ENCODE data around the gene NAV2. TPM values are rescaled to one million over a fixed set of nuclear protein-coding genes. Genes with fewer than 3 reads are reported as not detected.

The NAV2 gene
- total RNA-seq, 2 donors from 2014 or later, result 21.3 to 45.3 TPM

DNA sequence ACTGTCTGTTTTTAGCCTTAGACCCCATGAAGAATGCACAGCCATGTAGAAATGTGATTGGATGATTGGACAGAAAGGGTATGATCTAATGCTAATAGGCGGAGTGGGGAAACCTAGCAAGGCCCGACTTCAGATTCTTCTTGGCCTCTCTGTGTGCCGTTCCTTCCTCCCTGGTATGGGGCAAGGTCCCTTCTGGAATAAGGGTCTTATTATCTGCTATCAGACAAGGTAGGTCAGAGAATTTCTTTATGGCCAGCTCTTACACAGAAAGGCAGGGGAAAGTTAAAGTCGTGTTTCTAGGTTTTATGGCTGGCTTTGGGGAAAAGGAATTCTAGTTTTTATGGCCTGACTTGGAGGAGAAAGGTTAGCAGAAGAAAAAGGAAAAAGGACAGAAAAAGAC, 417.0 kb downstream of the NAV2 start:
- Histone ChIP-seq H3K9me3 (no peaks in the 10 kb centered on the region), H3K36me3 (no peaks in the 10 kb centered on the region), H3K27me3 (no peaks in the 10 kb centered on the region), H3K4me1 (no peaks in the 10 kb centered on the region), H3K4me3 (no peak overlapping the region), H3K9ac (ENCODE audit: low read depth in 2 of 2, low read length in 2 of 2) (no peak overlapping the region), H3K27ac (no peak overlapping the region)
- intact Hi-C loops (cut with DNase I), result loop anchor here (5.0 to 10.0 kb wide), 4 partner anchors 177 to 575 kb away; no protein-coding TSS in a partner anchor
- DNase-seq, result no peak
- TF ChIP-seq, protein P1, sequence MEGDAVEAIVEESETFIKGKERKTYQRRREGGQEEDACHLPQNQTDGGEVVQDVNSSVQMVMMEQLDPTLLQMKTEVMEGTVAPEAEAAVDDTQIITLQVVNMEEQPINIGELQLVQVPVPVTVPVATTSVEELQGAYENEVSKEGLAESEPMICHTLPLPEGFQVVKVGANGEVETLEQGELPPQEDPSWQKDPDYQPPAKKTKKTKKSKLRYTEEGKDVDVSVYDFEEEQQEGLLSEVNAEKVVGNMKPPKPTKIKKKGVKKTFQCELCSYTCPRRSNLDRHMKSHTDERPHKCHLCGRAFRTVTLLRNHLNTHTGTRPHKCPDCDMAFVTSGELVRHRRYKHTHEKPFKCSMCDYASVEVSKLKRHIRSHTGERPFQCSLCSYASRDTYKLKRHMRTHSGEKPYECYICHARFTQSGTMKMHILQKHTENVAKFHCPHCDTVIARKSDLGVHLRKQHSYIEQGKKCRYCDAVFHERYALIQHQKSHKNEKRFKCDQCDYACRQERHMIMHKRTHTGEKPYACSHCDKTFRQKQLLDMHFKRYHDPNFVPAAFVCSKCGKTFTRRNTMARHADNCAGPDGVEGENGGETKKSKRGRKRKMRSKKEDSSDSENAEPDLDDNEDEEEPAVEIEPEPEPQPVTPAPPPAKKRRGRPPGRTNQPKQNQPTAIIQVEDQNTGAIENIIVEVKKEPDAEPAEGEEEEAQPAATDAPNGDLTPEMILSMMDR (IDR thresholded peaks at IDR 0.05), result no peak

DNA sequence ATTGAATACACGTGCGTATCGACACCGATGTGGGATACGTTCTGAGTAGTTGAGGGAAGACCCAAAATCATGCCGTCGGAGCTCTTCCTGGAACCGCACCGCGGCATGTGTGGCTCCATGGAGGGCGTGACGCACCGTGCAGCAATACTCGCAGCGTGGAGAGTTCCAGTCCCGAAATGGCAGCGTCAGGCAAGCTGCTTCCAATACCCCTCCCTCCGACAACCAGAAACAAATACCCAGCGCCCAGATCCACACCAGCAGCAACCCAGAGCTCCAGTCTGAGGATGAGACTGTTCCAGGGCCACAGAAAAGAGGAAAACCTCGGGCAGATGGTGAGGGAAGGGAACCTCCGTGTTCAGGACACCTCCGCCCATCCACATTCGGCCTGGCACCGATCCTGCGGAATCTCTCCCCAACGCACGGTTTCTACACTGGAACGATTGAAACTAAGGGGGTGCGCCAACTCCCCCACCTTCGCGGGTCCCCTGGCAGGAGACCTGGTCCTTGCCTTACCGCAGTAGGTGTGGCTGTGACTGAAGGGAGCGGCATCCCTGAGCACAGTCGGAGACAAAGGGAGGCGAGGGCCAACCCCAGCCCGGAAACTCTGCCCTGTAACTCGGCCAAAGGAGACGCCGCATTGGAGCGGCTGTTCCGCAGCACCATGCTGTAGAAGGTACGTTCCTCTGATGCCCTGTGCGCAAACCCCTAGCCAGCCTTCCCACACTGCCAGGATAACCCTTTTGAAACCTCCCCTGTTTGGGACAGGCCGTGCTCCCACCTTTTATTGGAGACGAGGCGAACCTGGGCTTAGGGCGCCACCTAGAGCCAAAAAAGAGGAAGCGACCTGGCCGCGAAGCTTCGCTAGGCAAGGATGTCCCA, 419.4 kb downstream of the NAV2 start:
- Histone ChIP-seq H3K36me3 (no peaks in the 10 kb centered on the region), H3K27me3 (no peaks in the 10 kb centered on the region), H3K4me3 (peak overlapping the region; percentile 26), H3K4me1 (no peaks in the 10 kb centered on the region), H3K27ac (no peak overlapping the region), H3K9ac (ENCODE audit: low read depth in 2 of 2, low read length in 2 of 2) (peak overlapping the region; percentile 61 to 66), H3K9me3 (no peaks in the 10 kb centered on the region)
- TF ChIP-seq, protein P1 (IDR thresholded peaks at IDR 0.05), result peak; percentile 88
- intact Hi-C loops (cut with DNase I), result loop anchor here (5.0 to 10.0 kb wide), 2 partner anchors 180 to 577 kb away; no protein-coding TSS in a partner anchor
- DNase-seq, result peak; percentile 66

DNA sequence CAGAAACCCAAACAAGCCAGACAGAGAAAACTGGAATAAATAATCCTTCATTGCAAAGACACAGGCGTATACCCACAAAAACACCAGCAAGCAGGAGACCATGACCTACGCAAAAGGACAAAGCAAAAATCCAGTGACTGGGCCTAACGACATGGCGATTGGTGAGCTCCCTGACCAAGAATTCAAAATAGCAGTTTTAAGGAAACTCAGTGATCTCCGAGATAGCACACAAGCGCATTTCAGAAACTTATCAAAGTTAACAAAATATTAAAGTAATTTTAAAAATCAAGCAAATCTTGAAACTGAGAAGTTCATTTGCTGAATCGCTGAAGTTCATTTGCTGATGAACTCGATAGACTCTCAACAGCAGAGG, 420.0 kb downstream of the NAV2 start:
- TF ChIP-seq, protein P1 (IDR thresholded peaks at IDR 0.05), result peak; percentile 3
- DNase-seq, result no peak
- Histone ChIP-seq H3K4me1 (no peaks in the 10 kb centered on the region), H3K9me3 (no peaks in the 10 kb centered on the region), H3K27ac (no peak overlapping the region), H3K36me3 (no peaks in the 10 kb centered on the region), H3K27me3 (no peaks in the 10 kb centered on the region), H3K4me3 (peak overlapping the region; percentile 26), H3K9ac (ENCODE audit: low read depth in 2 of 2, low read length in 2 of 2) (no peak overlapping the region)
- intact Hi-C loops (cut with DNase I), result loop anchor here (5.0 to 10.0 kb wide), 2 partner anchors 180 to 578 kb away; no protein-coding TSS in a partner anchor

DNA sequence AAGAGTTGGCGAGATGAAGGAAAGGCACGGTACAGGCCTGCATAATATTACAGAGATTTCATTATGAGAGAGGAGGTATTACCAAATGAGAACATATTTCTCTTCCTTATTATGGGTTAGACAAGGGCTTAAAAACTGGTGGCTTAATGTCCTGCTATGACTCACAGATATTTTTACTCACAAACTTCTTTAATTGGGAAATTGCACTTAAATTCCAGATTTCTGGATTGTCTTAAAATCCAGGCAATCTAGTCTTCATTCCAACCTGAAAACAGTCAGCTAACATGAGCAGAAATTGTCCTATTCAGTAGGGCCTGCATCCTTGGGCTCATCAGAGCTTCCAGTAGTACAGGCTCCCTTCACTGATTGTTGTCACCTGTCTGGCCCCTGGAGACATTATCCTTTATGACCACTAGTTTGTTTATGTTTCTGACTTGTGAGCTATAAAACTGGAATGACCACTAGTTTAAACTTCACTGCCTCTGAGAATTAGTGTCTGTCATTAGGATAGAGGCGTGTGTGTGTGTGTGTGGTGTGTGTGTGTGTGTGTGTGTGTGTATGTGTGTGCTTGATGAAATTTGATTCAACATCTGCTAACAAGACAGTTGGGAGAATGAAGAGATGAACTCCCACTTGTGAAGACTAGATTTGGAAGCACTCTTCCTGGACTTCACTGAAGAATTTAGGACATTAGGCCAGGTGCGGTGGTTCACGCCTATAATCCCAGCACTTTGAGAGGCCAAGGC, 422.5 kb downstream of the NAV2 start:
- TF ChIP-seq, protein P1 (IDR thresholded peaks at IDR 0.05), result no peak
- H3K27me3 ChIP-seq, result no peaks in the 10 kb centered on the region
- H3K4me1 ChIP-seq, result no peaks in the 10 kb centered on the region
- no peak for DNase-seq
- intact Hi-C loops (cut with DNase I), result loop anchor here (5.0 to 10.0 kb wide), 2 partner anchors 183 to 580 kb away; no protein-coding TSS in a partner anchor
- H3K9ac ChIP-seq (ENCODE audit: low read depth in 2 of 2, low read length in 2 of 2), result no peak overlapping the region
- H3K36me3 ChIP-seq, result no peaks in the 10 kb centered on the region
- no peaks in the 10 kb centered on the region for H3K9me3 ChIP-seq
- no peak overlapping the region for H3K4me3 ChIP-seq
- no peak overlapping the region for H3K27ac ChIP-seq

DNA sequence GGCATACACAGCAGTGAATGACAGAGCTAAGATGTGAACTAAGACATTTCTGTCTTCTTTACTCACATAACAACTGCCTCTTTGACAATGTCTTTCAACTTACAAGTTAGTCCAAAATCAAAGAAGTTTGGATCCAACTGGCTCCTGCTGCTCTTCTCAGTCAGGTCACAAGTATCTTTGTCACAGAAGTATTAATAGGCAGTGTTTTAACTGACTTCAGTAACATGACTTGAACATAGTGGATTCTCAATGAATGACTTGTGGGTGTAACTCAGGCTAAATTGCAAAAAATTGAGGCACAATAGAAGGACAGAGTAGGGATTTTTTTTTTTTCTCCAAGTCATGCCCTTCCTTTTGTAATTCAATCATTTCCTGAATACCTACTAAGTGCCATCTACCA, 425.0 kb downstream of the NAV2 start:
- Histone ChIP-seq H3K4me3 (no peak overlapping the region), H3K36me3 (no peaks in the 10 kb centered on the region), H3K4me1 (no peaks in the 10 kb centered on the region), H3K9ac (ENCODE audit: low read depth in 2 of 2, low read length in 2 of 2) (no peak overlapping the region), H3K27me3 (no peaks in the 10 kb centered on the region), H3K27ac (no peak overlapping the region), H3K9me3 (no peaks in the 10 kb centered on the region)
- TF ChIP-seq, protein P1 (IDR thresholded peaks at IDR 0.05), result no peak
- intact Hi-C loops (cut with DNase I), result loop anchor here (10.0 kb wide), 1 partner anchor 583 kb away; no protein-coding TSS in a partner anchor
- no peak for DNase-seq

Measured in colonic mucosa (tissue), 4 donors.